Ovary (tissue), 9 donors: ENCODE measurements around the gene PTGES2. TPM values are rescaled to one million over a fixed set of nuclear protein-coding genes. Genes with fewer than 3 reads are reported as not detected.

Experiments
- DNase-seq, 5 donors: peaks; one replicate each; pipeline ENCODE4 v3.0.0-alpha.2; 2019 to 2020
- H3K27ac ChIP-seq, 2 donors: fragments of 200-600 bp; one replicate each; pipeline versions ENCODE4 v1.5.1 to v1.8.0; 2019 to 2022
- H3K27me3 ChIP-seq: fragments of 200-600 bp; one replicate; pipeline ENCODE4 v1.8.0; 2022
- H3K36me3 ChIP-seq: fragments of 200-600 bp; sonication (generic); one replicate; pipeline ENCODE4 v1.5.1; 2019
- H3K4me1 ChIP-seq: one replicate; pipeline ENCODE4 v1.8.1; 2013; ENCODE audit warnings: mild to moderate bottlenecking, moderate library complexity; ENCODE audit not compliant: insufficient read depth
- H3K4me3 ChIP-seq: fragments of 200-600 bp; sonication (generic); one replicate; pipeline ENCODE4 v1.5.1; 2017
- H3K9me3 ChIP-seq, 2 donors: fragments of 200-600 bp in 1 of 2; sonication (generic) in 1 of 2; one replicate each; pipeline versions ENCODE4 v1.5.1 to v1.8.1; 2013 to 2019; ENCODE audit warnings: mild to moderate bottlenecking in 1 of 2, moderate library complexity in 1 of 2
- CTCF ChIP-seq, 3 donors: fragments of 450-650 bp in 2 of 3; fragments of 200-600 bp in 1 of 3; IDR thresholded peaks; one replicate each; pipeline versions ENCODE4 v1.5.1 to v1.8.0; 2016 to 2022; ENCODE audit warnings: antibody characterized with exemption in 3 of 3, mild to moderate bottlenecking in 1 of 3
- EP300 ChIP-seq: sonication (generic); formaldehyde crosslinking; IDR thresholded peaks from one replicate; pipeline ENCODE4 v1.6.1; 2017; ENCODE audit warnings: antibody characterized with exemption
- POLR2A ChIP-seq: fragments of 450-650 bp; IDR thresholded peaks from one replicate; pipeline ENCODE4 v1.6.1; 2017; ENCODE audit warnings: antibody characterized with exemption, mild to moderate bottlenecking, moderate library complexity
- WGBS, 3 donors: extraction: QIAGEN DNeasy Blood & Tissue Kit in 1 of 3; methylation state at CpG; one replicate each; pipeline versions ENCODE4 v1.1.5 to v1.1.7; 2013 to 2017; 5-methylcytosine and 5-hydroxymethylcytosine counted together
- intact Hi-C, 4 donors: fragments of 100-400 bp; cut with DNase I; formaldehyde crosslinking; loops; one replicate each; pipeline versions ENCODE4 v1.11.0 to v1.15.1; 2022 to 2023
- polyA plus RNA-seq, 2 donors: library from polyadenylated mRNA; stranded (reverse); fragments of 200-250 nt in 1 of 2; fragments of 350-450 nt in 1 of 2; fragmentation: Illumina TruSeq in 1 of 2; extraction: RNeasy Lipid Tissue Mini Kit (QIAGEN cat#74804) in 1 of 2; gene quantifications; one replicate each; pipeline ENCODE4 v1.2.3, GENCODE V29; 2013 to 2014
- total RNA-seq, 7 donors: library from RNA; depleted of rRNA in 2 of 7; stranded (reverse); fragments of >200 nt in 2 of 7; fragmentation: NEBNext Ultra II Directional in 3 of 7; extraction: Animal tissue kit (Norgen Biotek cat#: 25700) in 3 of 7; gene quantifications; one replicate each; pipeline versions ENCODE4 v1.1.0 to v1.2.4, GENCODE V29; 2016 to 2023
- donor health status: DM: no; HTN: no; CAD: no; lungs with moderate emphysema.
- donor health status: DM: no; HTN: no; CAD: no.
- donor health status: Bipolar disorder and iron deficiency.
- donor health status: DM: yes; HTN: yes; CAD: no.
- donor health status: DM: no; HTN: no; CAD: no.
- donor health status: DM: yes; HTN: yes; CAD: no.

Gene PTGES2
- total and polyA plus RNA-seq, 9 donors = 19.6 to 69.5 (median 59.0) TPM

GRCh38 chr9:128169925-128170324, 42.4 kb upstream of the PTGES2 start:
- Histone ChIP-seq H3K36me3 (no peaks in the 10 kb centered on the region), H3K27me3 (no peaks in the 10 kb centered on the region), H3K4me3 (no peak overlapping the region), H3K4me1 (no peaks in the 10 kb centered on the region), H3K9me3 (no peaks in the 10 kb centered on the region), H3K27ac (no peak overlapping the region)
- intact Hi-C loops = no loop called here
- DNase-seq = no peak
- TF ChIP-seq EP300 (no peak), CTCF (IDR thresholded peaks at IDR 0.05) (no peak), POLR2A (no peak)
- WGBS, 3 donors = 88 to 94% (median 89%) methylated on average over 8 of the region's 8 CpGs

- 65 to 79% (median 79%) methylated on average over 8 of the region's 8 CpGs for WGBS, 3 donors
- DNase-seq = no peak
- no peaks in the 10 kb centered on the region for H3K36me3 ChIP-seq
Observed at GRCh38 chr9:128169492-128169891, 42.0 kb upstream of the PTGES2 start.

DNA sequence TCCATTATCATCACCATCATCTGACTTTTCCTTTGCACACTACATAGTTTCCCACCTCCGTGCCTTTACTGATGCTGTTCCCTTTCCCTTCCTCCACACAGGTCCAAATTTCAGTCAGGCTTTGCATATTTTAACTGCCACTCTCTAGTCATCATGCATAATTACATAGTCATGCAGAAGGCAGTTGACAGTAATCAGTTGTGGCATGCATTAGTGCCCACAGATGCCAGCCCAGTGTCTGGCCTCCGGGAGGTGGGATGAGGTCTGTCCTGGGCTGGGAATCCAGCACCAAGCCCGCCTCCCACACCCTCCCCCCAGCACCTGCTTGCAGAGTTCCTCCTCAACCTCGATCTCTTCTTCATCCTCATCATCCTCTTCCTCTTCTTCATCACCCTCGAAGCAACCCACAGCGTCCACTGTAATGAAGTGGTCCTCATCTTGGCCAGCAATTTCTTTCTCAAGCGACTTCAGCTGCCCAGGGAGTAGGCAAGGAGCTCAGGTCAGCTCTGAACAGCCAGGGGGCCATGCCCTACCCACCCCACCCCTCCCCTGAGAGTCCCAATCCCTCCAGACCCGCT, 41.3 kb upstream of the PTGES2 start:
- intact Hi-C loops = no loop called here
- DNase-seq = no peak
- Histone ChIP-seq H3K27me3 (no peaks in the 10 kb centered on the region), H3K27ac (no peak overlapping the region), H3K36me3 (no peaks in the 10 kb centered on the region), H3K4me3 (no peak overlapping the region), H3K4me1 (no peaks in the 10 kb centered on the region), H3K9me3 (no peaks in the 10 kb centered on the region)
- 86 to 91% (median 90%) methylated on average over 8 of the region's 8 CpGs for WGBS, 3 donors
- TF ChIP-seq POLR2A (no peak), CTCF (IDR thresholded peaks at IDR 0.05) (no peak), EP300 (no peak)

More at GRCh38 chr9:128169492-128169891, 42.0 kb upstream of the PTGES2 start:
- Histone ChIP-seq H3K4me3 (no peak overlapping the region), H3K9me3 (no peaks in the 10 kb centered on the region), H3K27ac (no peak overlapping the region), H3K4me1 (no peaks in the 10 kb centered on the region), H3K27me3 (no peaks in the 10 kb centered on the region)
- TF ChIP-seq POLR2A (no peak), CTCF (IDR thresholded peaks at IDR 0.05) (no peak), EP300 (no peak)
- intact Hi-C loops = no loop called here

- Histone ChIP-seq H3K36me3 (no peaks in the 10 kb centered on the region), H3K4me1 (no peaks in the 10 kb centered on the region), H3K4me3 (no peak overlapping the region), H3K27me3 (no peaks in the 10 kb centered on the region), H3K27ac (no peak overlapping the region), H3K9me3 (no peaks in the 10 kb centered on the region)
- DNase-seq = no peak
- intact Hi-C loops = no loop called here
- no peak for TF ChIP-seq CTCF (IDR thresholded peaks at IDR 0.05)
- TF ChIP-seq EP300 = no peak
- no peak for TF ChIP-seq POLR2A
- 94 to 97% (median 96%) methylated on average over 4 of the region's 4 CpGs for WGBS, 3 donors
Observed at GRCh38 chr9:128167209-128167608, 39.7 kb upstream of the PTGES2 start.
